Prostate gland (tissue), 2 donors: Measurements from ENCODE around the gene STAT4. TPM values are rescaled to one million over a fixed set of nuclear protein-coding genes. Genes with fewer than 3 reads are reported as not detected.
A peak's percentile ranks its signal among the peaks of the same experiment; 100 is the strongest.

ENCODE experiments used
- DNase-seq: peaks from one replicate; pipeline ENCODE4 v3.0.0-alpha.2; 2019; ENCODE audit warnings: low spot score
- H3K27ac ChIP-seq, 2 donors: fragments of 200-600 bp; sonication (generic); 2 replicates each; pipeline ENCODE4 v1.5.1; 2017 to 2019
- H3K27me3 ChIP-seq: fragments of 200-600 bp; sonication (generic); replicated peaks from 2 replicates; pipeline ENCODE4 v1.5.1; 2019; ENCODE audit not compliant: insufficient read depth
- H3K36me3 ChIP-seq, 2 donors: fragments of 200-600 bp; sonication (generic); 1 replicate in 1 of 2; 2 replicates in 1 of 2; pipeline versions ENCODE4 v1.5.1 to v1.8.1; 2017 to 2019
- H3K4me1 ChIP-seq: fragments of 200-600 bp; sonication (generic); replicated peaks from 2 replicates; pipeline ENCODE4 v1.5.1; 2019
- H3K4me3 ChIP-seq, 2 donors: fragments of 200-600 bp; sonication (generic); 2 replicates each; pipeline ENCODE4 v1.5.1; 2017 to 2019
- H3K9me3 ChIP-seq: fragments of 200-600 bp; sonication (generic); 2 replicates; pipeline ENCODE4 v1.5.1; 2017
- CTCF ChIP-seq, 4 experiments: fragments of 200-600 bp in 2 of 4; fragments of 450-650 bp in 2 of 4; sonication (generic) in 2 of 4; IDR thresholded peaks; 1 replicate in 3 of 4; 2 replicates in 1 of 4; pipeline ENCODE4 v1.5.1; 2016 to 2019; ENCODE audit warnings: antibody characterized with exemption in 4 of 4, mild to moderate bottlenecking in 2 of 4, moderate library complexity in 2 of 4
- POLR2A ChIP-seq: fragments of 450-650 bp; IDR thresholded peaks from one replicate; pipeline ENCODE4 v1.6.1; 2016; ENCODE audit warnings: antibody characterized with exemption, mild to moderate bottlenecking
- POLR2AphosphoS5 ChIP-seq: sonication (generic); formaldehyde crosslinking; IDR thresholded peaks from one replicate; pipeline ENCODE4 v1.6.1; 2017; ENCODE audit warnings: antibody characterized with exemption
- WGBS: methylation state at CpG from one replicate; pipeline ENCODE4 v1.1.5; 2018; 5-methylcytosine and 5-hydroxymethylcytosine counted together
- intact Hi-C: fragments of 100-400 bp; cut with DNase I; formaldehyde crosslinking; loops from one replicate; pipeline ENCODE4 v1.14.2; 2022
- total RNA-seq, 2 donors: library from RNA; depleted of rRNA; stranded (reverse); fragments of >200 nt; gene quantifications; one replicate each; pipeline ENCODE4 v1.1.0, GENCODE V29; 2016

Gene STAT4
- total RNA-seq, 2 donors from 2014 or later = 0.41 to 8.8 TPM

DNA sequence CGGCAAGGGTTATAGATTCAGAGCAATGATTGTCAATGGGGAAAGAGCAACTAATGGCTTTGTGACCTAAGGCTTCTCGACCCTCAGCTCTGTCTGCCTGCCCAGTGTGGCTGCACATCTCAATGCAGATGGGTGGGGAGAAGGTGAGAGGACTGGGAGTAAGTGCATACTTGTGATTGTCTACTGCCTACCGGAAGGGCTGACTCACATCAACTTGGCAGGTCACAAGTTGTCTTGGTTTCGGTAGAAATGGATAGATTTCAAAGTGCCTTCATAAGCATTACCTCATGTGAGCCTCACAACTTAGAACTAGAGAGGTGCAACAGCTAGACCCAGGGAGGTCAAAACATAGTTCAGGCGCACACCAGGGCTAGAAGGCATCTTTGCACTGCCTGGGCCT, 166.2 kb downstream of the STAT4 start:
- 93% methylated on average over 5 of the region's 5 CpGs for WGBS
- no peaks in the 10 kb centered on the region for H3K9me3 ChIP-seq
- DNase-seq = no peak
- H3K27me3 ChIP-seq = no peaks in the 10 kb centered on the region
- H3K27ac ChIP-seq = no peak overlapping the region
- no peak overlapping the region for H3K4me3 ChIP-seq
- intact Hi-C loops = no loop called here
- no peaks in the 10 kb centered on the region for H3K4me1 ChIP-seq
- H3K36me3 ChIP-seq = peaks cover 9 to 10% of the 10 kb centered on the region in 2 donors
- TF ChIP-seq CTCF (IDR thresholded peaks at IDR 0.05) = no peak
- TF ChIP-seq POLR2AphosphoS5 = no peak
- no peak for TF ChIP-seq POLR2A

DNA sequence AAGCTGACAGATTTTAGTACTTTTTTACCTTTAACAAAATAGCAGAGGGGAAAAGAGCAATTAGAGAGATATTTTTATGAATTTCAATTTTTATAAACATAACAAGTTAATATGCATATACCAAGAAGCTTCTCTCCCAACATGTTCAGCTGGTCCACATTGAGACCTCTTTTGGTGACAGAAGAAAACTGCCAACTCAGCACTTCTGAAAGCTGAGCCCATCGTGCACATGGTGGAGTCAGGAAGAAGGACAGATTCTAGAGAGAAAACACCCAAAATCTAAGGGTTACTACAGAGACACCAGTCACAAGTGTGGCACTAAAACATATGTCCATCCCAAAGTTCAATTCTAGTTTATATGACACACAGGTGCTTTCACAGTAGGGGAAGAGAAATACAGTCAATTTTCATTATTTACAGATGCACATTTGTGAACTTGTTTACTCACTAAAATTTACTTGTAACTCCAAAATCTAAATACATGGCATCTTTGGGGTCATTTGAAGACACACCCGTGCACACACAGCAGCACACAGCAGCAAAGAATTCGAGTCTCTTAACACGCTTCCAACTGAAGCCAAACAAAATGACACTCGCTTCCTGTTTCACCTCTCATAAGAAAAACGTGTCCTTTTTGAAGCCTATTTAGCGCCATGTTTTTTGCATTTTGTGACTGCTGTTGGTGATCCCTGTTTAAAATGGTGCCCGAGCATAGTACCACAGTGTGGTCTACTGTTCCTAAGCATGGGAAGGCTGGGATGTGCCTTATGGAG, 168.3 kb downstream of the STAT4 start:
- Histone ChIP-seq H3K27me3 (no peaks in the 10 kb centered on the region), H3K27ac (no peak overlapping the region), H3K9me3 (no peaks in the 10 kb centered on the region), H3K4me3 (no peak overlapping the region), H3K36me3 (peaks cover 5 to 14% of the 10 kb centered on the region in 2 donors), H3K4me1 (no peaks in the 10 kb centered on the region)
- no peak for DNase-seq
- intact Hi-C loops = no loop called here
- 93% methylated on average over 8 of the region's 8 CpGs for WGBS
- TF ChIP-seq CTCF (IDR thresholded peaks at IDR 0.05) (no peak), POLR2A (no peak), POLR2AphosphoS5 (no peak)

DNA sequence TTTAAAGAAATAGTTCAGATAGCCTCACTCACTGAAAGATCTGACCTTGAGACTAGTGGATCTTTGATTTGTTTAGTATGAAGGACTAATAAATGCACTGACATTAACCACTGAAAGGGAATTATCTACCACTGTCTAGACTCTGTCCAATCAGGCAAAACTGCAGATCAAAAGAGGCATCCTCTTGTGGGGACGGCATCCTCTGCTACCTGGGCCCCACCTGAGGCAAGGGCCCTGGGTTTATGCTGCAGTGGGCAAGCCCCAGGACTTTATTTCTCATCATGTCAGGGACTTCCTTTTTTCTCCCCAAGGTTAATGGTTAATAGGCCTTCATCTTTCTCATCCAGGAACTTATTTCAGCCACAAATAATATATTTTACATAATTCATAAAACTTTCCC, 169.1 kb downstream of the STAT4 start:
- no peaks in the 10 kb centered on the region for H3K4me1 ChIP-seq
- no peak overlapping the region for H3K27ac ChIP-seq
- intact Hi-C loops = no loop called here
- no peaks in the 10 kb centered on the region for H3K27me3 ChIP-seq
- 93% methylated on average over 1 of the region's 1 CpG for WGBS
- no peak overlapping the region for H3K4me3 ChIP-seq
- peaks cover 6 to 14% of the 10 kb centered on the region in 2 donors for H3K36me3 ChIP-seq
- DNase-seq = no peak
- no peak for TF ChIP-seq POLR2AphosphoS5
- TF ChIP-seq CTCF (IDR thresholded peaks at IDR 0.05) = no peak
- no peak for TF ChIP-seq POLR2A
- no peaks in the 10 kb centered on the region for H3K9me3 ChIP-seq

- TF ChIP-seq POLR2AphosphoS5 = no peak
- no peak for TF ChIP-seq POLR2A
- TF ChIP-seq CTCF (IDR thresholded peaks at IDR 0.05) = no peak
- intact Hi-C loops = no loop called here
- DNase-seq = no peak
- Histone ChIP-seq H3K27me3 (no peaks in the 10 kb centered on the region), H3K4me3 (no peak overlapping the region), H3K36me3 (peaks cover 8 to 13% of the 10 kb centered on the region in 2 donors), H3K4me1 (no peaks in the 10 kb centered on the region), H3K9me3 (no peaks in the 10 kb centered on the region), H3K27ac (no peak overlapping the region)
- WGBS = 78% methylated on average over 6 of the region's 6 CpGs
These were observed 169.5 kb downstream of the STAT4 start for GRCh38 chr2:190981333-190981732.

- TF ChIP-seq POLR2A (no peak), POLR2AphosphoS5 (no peak), CTCF (IDR thresholded peaks at IDR 0.05) (no peak)
- H3K9me3 ChIP-seq = no peaks in the 10 kb centered on the region
- intact Hi-C loops = no loop called here
- H3K4me1 ChIP-seq = no peaks in the 10 kb centered on the region
- peaks cover 9 to 12% of the 10 kb centered on the region in 2 donors for H3K36me3 ChIP-seq
- peak overlapping the region; percentile 40 to 68 for H3K27ac ChIP-seq
- 33% methylated on average over 10 of the region's 10 CpGs for whole genome bisulfite sequencing
- no peak for DNase-seq
- no peaks in the 10 kb centered on the region for H3K27me3 ChIP-seq
- H3K4me3 ChIP-seq = no peak overlapping the region
These were observed 170.1 kb downstream of the STAT4 start for GRCh38 chr2:190980630-190981209.
